GM10266 (cell line): ENCODE data around the gene KCNK3.

Experiments
- DNase-seq: peaks from one replicate; pipeline ENCODE4 v3.0.0; 2012; ENCODE audit errors: extremely low spot score
- TF ChIP-seq, protein P1 (sequence below): IDR thresholded peaks from 2 replicates; pipeline ENCODE4 v1.5.1; 2012; ENCODE audit warnings: mild to moderate bottlenecking, low read depth; ENCODE audit not compliant: control insufficient read depth, insufficient read depth; ENCODE audit errors: missing control alignments

The KCNK3 gene

DNA sequence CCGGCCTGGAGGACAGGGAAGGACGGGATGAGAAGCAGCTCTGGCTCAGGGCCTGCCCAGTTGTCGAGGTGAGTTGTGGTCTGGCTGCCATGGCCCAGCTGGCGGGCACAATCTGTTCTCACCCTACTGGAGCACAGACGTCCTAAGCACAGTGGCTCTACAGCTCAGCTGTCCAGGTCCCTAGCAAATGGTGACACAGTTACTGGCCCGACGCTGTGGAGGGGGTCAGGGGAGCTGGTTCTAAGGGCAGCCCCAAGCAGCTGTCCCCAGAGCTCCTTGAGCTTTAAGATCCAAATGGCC, 32.9 kb downstream of the KCNK3 start:
- TF ChIP-seq, protein P1, sequence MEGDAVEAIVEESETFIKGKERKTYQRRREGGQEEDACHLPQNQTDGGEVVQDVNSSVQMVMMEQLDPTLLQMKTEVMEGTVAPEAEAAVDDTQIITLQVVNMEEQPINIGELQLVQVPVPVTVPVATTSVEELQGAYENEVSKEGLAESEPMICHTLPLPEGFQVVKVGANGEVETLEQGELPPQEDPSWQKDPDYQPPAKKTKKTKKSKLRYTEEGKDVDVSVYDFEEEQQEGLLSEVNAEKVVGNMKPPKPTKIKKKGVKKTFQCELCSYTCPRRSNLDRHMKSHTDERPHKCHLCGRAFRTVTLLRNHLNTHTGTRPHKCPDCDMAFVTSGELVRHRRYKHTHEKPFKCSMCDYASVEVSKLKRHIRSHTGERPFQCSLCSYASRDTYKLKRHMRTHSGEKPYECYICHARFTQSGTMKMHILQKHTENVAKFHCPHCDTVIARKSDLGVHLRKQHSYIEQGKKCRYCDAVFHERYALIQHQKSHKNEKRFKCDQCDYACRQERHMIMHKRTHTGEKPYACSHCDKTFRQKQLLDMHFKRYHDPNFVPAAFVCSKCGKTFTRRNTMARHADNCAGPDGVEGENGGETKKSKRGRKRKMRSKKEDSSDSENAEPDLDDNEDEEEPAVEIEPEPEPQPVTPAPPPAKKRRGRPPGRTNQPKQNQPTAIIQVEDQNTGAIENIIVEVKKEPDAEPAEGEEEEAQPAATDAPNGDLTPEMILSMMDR = no peak
- no peak for DNase-seq

DNA sequence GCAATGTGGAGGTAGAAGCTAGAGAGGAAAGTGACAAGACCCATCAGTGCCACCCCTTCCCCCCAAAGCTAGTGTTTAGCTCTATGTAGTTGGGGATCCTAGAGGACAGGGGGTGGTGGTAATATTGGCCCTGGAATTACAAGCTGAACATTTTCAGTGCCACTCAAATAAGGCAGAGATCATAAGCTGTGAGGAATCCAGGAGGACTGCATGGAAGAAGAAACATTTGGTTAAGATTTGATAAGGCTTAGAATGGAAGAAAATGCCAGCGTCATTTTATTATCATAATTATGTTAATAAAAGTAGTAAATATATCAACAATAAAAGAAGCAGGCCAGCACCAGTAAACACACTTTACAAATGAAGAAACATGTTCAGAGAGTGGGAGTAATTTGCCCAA, 33.7 kb downstream of the KCNK3 start:
- no peak for DNase-seq
- TF ChIP-seq, protein P1 = no peak

DNA sequence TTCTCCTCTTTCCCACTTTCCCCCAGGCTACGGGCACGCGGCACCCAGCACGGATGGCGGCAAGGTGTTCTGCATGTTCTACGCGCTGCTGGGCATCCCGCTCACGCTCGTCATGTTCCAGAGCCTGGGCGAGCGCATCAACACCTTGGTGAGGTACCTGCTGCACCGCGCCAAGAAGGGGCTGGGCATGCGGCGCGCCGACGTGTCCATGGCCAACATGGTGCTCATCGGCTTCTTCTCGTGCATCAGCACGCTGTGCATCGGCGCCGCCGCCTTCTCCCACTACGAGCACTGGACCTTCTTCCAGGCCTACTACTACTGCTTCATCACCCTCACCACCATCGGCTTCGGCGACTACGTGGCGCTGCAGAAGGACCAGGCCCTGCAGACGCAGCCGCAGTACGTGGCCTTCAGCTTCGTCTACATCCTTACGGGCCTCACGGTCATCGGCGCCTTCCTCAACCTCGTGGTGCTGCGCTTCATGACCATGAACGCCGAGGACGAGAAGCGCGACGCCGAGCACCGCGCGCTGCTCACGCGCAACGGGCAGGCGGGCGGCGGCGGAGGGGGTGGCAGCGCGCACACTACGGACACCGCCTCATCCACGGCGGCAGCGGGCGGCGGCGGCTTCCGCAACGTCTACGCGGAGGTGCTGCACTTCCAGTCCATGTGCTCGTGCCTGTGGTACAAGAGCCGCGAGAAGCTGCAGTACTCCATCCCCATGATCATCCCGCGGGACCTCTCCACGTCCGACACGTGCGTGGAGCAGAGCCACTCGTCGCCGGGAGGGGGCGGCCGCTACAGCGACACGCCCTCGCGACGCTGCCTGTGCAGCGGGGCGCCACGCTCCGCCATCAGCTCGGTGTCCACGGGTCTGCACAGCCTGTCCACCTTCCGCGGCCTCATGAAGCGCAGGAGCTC, 35.4 kb downstream of the KCNK3 start:
- TF ChIP-seq, protein P1 = no peak
- no peak for DNase-seq

DNA sequence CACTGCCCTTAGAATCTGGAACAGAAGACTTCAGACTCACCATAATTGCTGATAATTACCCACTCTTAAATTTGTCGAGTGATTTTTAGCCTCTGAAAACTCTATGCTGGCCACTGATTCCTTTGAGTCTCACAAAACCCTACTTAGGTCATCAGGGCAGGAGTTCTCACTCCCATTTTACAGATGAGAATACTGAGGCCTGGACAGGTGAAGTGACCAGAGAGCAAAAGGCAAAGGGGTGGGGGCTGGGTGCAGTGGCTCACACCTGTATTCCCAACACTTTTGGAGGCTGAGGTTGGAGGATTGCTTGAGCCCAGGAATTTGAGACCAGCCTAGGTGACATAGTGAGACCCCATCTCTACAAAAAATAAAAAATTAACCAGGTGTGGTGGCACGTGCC, 36.8 kb downstream of the KCNK3 start:
- no peak for DNase-seq
- TF ChIP-seq, protein P1 = no peak

DNA sequence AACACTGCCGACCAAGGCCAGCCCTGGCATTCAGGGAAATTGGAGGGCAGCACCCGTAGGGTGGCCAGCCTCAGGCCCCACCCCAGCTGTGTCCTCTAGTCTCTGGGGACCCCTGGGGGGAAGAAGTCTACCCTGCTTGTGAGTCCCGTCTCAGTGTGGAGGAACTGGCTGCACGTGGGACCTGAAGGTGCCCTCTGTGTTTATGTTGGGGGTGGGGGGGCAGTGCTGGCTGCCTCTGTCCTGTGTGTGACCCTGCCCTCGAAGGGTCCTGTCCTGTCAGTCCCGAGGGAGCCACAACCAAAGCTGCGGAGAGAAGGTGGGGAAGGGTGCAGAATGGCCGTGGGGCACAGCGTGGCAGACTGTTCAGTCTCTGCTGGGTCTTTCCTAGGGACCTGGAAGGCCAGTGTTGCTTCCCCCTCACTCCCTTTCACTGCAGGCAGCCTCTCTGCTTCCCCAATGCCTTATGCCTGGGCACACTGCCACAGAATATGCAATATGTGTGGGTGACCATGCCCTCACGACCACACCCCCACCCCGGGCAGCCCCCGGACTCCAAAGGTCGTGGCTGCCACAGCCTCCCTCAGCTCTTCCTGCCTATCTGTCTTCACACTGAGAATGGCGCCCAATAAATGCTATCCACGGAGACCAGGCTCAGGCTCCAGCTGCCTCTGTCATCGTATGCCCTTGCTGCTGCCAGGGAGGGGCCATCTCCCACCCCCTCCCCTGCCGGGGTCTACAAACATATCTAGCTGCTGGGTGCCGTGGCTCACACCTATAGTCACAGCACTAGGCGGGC, 38.2 kb downstream of the KCNK3 start:
- TF ChIP-seq, protein P1 = no peak
- DNase-seq = no peak

DNA sequence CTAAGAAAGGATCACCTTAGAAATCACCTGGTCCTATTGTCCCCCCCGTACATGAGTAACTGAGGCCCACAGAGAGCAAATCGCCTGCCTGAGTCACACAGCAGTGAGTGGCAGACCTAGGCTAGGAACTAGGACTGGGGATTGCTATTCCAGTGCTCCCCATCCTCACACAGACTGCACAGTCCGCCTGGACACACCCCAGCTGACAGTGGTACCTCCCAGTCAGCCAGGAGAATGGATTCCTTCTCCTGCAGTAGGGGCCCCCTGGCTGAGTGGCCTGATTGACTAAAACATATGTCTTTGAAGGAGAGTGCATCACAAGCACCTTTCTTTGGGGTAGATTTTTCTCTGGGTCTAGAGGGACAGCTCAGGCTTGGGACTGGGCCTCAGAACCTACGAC, 39.2 kb downstream of the KCNK3 start:
- DNase-seq = no peak
- TF ChIP-seq, protein P1 = no peak

DNA sequence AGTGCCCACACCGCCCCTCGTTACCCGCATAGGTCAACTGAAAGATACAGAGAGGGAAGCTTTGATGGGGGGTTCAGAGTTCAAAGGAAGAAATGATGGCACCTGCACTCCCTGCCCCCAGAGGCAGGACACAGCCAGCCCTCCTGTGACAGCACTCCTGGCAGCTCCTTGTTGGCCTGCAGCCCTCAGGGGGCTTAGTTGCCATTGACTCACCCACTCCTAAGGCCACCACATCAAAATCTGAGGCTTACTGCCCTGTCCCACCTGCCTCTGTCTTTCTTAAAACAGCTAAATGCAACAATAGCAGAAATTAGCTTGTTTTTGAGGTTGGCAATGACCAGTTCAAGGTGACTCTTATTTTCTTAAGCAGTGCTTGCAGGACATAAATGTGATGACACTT, 39.9 kb downstream of the KCNK3 start:
- no peak for DNase-seq
- TF ChIP-seq, protein P1 = no peak
